ENCODE data around the gene SPEG. TPM values are rescaled to one million over a fixed set of nuclear protein-coding genes. Genes with fewer than 3 reads are reported as not detected.
A peak's percentile ranks its signal among the peaks of the same experiment; 100 is the strongest.

Gene SPEG
- total RNA-seq (ENCODE audit: low replicate concordance) = 5.6 and 18.4 TPM in 2 replicates

DNA sequence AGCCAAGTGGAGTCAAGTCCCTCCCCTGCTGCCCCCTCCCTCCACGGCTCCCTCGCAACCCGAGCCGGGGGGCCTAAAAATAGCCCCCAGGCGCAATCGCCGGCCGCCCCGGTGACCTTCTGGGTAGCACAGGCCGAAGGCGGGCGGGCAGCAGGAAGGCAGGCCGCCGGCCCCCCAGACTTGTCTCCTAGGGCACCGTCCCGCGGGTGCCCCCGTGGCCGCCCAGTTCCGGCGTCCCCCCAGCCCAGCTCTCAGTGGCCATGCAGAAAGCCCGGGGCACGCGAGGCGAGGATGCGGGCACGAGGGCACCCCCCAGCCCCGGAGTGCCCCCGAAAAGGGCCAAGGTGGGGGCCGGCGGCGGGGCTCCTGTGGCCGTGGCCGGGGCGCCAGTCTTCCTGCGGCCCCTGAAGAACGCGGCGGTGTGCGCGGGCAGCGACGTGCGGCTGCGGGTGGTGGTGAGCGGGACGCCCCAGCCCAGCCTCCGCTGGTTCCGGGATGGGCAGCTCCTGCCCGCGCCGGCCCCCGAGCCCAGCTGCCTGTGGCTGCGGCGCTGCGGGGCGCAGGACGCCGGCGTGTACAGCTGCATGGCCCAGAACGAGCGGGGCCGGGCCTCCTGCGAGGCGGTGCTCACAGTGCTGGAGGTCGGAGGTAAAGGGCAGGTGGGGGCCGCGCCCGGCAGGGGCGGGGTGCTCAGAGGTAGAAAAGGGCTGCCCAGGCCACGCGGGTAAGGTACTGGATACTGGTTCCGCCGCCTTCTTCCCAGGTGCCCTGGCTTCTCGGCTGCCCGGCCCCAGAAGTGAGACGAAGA is at the start of gene SPEG:
SPEG (plus strand) TSS at position 126 of the 808 bp plus-strand sequence; CDS start at position 261, 135 bp downstream.
- no peaks in the 10 kb centered on the region for H3K36me3 ChIP-seq
- Mint-ChIP-seq H3K36me3 (no peaks in the 10 kb centered on the region), H3K4me3 (peak within 1 kb of the TSS; percentile 42), H3K27ac (peak within 1 kb of the TSS; percentile 53), H3K27me3 (ENCODE audit: insufficient read depth, low read depth) (no peaks in the 10 kb centered on the region), H3K4me1 (peaks cover 7% of the 10 kb centered on the region), H3K9me3 (no peaks in the 10 kb centered on the region)
- H3K9me3 ChIP-seq (ENCODE audit: low read depth) = no peaks in the 10 kb centered on the region
- H3K4me2 ChIP-seq = peak within 1 kb of the TSS; percentile 88
- TF ChIP-seq EZH2 (IDR thresholded peaks at IDR 0.05) (peak; percentile 50), EZH2phosphoT487 (IDR thresholded peaks at IDR 0.05) (no peak)
- TF ChIP-seq, protein P1, sequence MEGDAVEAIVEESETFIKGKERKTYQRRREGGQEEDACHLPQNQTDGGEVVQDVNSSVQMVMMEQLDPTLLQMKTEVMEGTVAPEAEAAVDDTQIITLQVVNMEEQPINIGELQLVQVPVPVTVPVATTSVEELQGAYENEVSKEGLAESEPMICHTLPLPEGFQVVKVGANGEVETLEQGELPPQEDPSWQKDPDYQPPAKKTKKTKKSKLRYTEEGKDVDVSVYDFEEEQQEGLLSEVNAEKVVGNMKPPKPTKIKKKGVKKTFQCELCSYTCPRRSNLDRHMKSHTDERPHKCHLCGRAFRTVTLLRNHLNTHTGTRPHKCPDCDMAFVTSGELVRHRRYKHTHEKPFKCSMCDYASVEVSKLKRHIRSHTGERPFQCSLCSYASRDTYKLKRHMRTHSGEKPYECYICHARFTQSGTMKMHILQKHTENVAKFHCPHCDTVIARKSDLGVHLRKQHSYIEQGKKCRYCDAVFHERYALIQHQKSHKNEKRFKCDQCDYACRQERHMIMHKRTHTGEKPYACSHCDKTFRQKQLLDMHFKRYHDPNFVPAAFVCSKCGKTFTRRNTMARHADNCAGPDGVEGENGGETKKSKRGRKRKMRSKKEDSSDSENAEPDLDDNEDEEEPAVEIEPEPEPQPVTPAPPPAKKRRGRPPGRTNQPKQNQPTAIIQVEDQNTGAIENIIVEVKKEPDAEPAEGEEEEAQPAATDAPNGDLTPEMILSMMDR (IDR thresholded peaks at IDR 0.05) = no peak
- H3K27ac ChIP-seq = no peak within 1 kb of the TSS
- no peaks in the 10 kb centered on the region for H4K20me1 ChIP-seq (ENCODE audit: low read depth)
- DNase-seq (ENCODE audit: low spot score) = peak; percentile 59
- H3K27me3 ChIP-seq = peaks cover 58% of the 10 kb centered on the region
- H3K4me1 ChIP-seq = peaks cover 11% of the 10 kb centered on the region
- H3K4me3 ChIP-seq = peak within 1 kb of the TSS; percentile 49
- no peaks in the 10 kb centered on the region for H3K79me2 ChIP-seq (ENCODE audit: low read depth)
- peak within 1 kb of the TSS; percentile 91 for H2AFZ ChIP-seq (replicated peaks)
- peaks cover 12% of the 10 kb centered on the region for H3F3A ChIP-seq (ENCODE audit: low read depth)
- H3K9ac ChIP-seq = no peak within 1 kb of the TSS

DNA sequence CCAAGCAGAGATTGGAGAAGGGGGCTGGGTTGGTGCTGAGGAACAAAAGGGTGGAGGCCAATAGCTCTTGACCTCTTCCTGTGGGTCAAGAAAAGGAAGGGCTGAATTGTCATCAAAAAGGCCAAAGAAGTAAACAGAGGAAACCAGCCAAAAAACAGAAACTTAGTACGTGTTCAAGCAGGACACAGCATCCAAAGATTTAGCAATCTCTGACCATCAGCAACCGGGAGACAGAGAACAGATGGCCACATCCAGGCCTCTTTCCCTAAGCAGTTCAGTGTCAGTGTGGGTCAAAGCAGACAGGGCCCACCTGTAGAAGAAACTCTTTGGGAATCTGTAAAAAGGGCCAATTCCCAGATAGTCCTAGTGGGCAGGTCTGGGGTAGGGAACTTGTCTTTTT is 49.8 kb upstream of the SPEG start:
- Histone ChIP-seq H3K4me2 (no peak overlapping the region), H3K27ac (no peak overlapping the region), H4K20me1 (ENCODE audit: low read depth) (peaks cover 6% of the 10 kb centered on the region), H2AFZ (replicated peaks) (no peak overlapping the region), H3K9ac (no peak overlapping the region), H3K79me2 (ENCODE audit: low read depth) (no peaks in the 10 kb centered on the region), H3F3A (ENCODE audit: low read depth) (peaks cover 12% of the 10 kb centered on the region), H3K4me3 (no peak overlapping the region), H3K4me1 (peaks cover 6% of the 10 kb centered on the region), H3K9me3 (ENCODE audit: low read depth) (no peaks in the 10 kb centered on the region), H3K36me3 (no peaks in the 10 kb centered on the region), H3K27me3 (peaks cover 8% of the 10 kb centered on the region)
- peak overlapping the region; percentile 16 for H3K4me3 Mint-ChIP-seq
- H3K27ac Mint-ChIP-seq = no peak overlapping the region
- H3K27me3 Mint-ChIP-seq (ENCODE audit: insufficient read depth, low read depth) = peaks cover 5% of the 10 kb centered on the region
- H3K36me3 Mint-ChIP-seq = peaks cover 17% of the 10 kb centered on the region
- DNase-seq (ENCODE audit: low spot score) = no peak
- H3K4me1 Mint-ChIP-seq = peaks cover 8% of the 10 kb centered on the region
- no peak for TF ChIP-seq EZH2 (IDR thresholded peaks at IDR 0.05)
- TF ChIP-seq, protein P1 (IDR thresholded peaks at IDR 0.05) = no peak
- TF ChIP-seq EZH2phosphoT487 (IDR thresholded peaks at IDR 0.05) = no peak
- H3K9me3 Mint-ChIP-seq = no peaks in the 10 kb centered on the region

DNA sequence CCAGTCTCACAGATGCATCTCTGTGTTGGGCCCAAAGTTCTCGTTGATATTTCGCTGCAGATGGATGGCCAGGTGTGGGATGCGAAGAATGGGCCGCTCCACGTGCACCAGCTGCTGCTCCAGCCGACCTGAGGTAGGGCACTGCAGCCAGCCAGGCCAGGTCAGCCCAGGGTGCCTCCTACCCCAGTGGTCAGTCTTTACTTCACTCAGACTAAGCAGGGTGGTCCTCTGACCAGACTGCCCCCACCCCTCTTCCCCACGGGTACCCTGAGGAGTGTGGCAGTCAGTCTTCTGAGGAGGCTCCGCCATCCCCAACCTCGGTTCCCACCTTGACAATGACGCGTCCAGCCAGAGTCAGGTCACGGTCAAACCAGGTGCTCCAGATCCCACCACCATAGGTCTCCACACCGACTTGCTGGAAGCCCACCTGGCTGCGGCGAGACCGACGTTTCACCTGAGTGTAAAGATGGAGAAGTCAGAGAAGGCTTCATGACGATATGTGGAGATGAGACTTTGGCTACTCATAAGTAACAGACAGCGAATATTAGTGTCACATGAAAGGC is 48.6 kb upstream of the SPEG start:
- Mint-ChIP-seq H3K4me1 (peaks cover 8% of the 10 kb centered on the region), H3K9me3 (no peaks in the 10 kb centered on the region), H3K27ac (no peak overlapping the region)

More for the DNA sequence above, 48.6 kb upstream of the SPEG start:
- Histone ChIP-seq H3K9me3 (ENCODE audit: low read depth) (no peaks in the 10 kb centered on the region), H3K79me2 (ENCODE audit: low read depth) (no peaks in the 10 kb centered on the region), H3K27me3 (peaks cover 8% of the 10 kb centered on the region), H4K20me1 (ENCODE audit: low read depth) (peaks cover 6% of the 10 kb centered on the region), H3K4me2 (no peak overlapping the region), H3F3A (ENCODE audit: low read depth) (peaks cover 12% of the 10 kb centered on the region), H3K4me3 (no peak overlapping the region), H3K9ac (no peak overlapping the region), H3K4me1 (peaks cover 6% of the 10 kb centered on the region), H3K36me3 (no peaks in the 10 kb centered on the region), H3K27ac (no peak overlapping the region), H2AFZ (replicated peaks) (no peak overlapping the region)
- peak overlapping the region; percentile 92 for H3K4me3 Mint-ChIP-seq
- peaks cover 5% of the 10 kb centered on the region for H3K27me3 Mint-ChIP-seq (ENCODE audit: insufficient read depth, low read depth)
- peaks cover 13% of the 10 kb centered on the region for H3K36me3 Mint-ChIP-seq
- no peak for TF ChIP-seq EZH2 (IDR thresholded peaks at IDR 0.05)
- TF ChIP-seq EZH2phosphoT487 (IDR thresholded peaks at IDR 0.05) = no peak
- no peak for DNase-seq (ENCODE audit: low spot score)

All from neural progenitor cell (in vitro differentiated cells).